Mononuclear cell (primary cell): ENCODE measurements around the gene CIPC. TPM values are rescaled to one million over a fixed set of nuclear protein-coding genes. Genes with fewer than 3 reads are reported as not detected.

Experiments used
- H3K27me3 ChIP-seq: 2 replicates; pipeline ENCODE4 v1.6.0; 2011; ENCODE audit warnings: low read length, control low read depth; ENCODE audit not compliant: insufficient read depth
- H3K4me1 ChIP-seq: 2 replicates; pipeline ENCODE4 v1.5.1; 2011; ENCODE audit warnings: mild to moderate bottlenecking, low read length, control low read depth; ENCODE audit not compliant: insufficient read depth
- H3K4me3 ChIP-seq: 2 replicates; pipeline ENCODE4 v1.5.1; 2011; ENCODE audit warnings: mild to moderate bottlenecking, low read length, moderate library complexity
- H3K9me3 ChIP-seq: 2 replicates; pipeline ENCODE4 v1.5.1; 2011; ENCODE audit warnings: low read depth, mild to moderate bottlenecking, control low read depth, low read length
- total RNA-seq: library from RNA; depleted of rRNA; stranded (reverse); fragments of >200 nt; gene quantifications from one replicate; pipeline ENCODE4 v1.2.3, GENCODE V29; 2012

Gene CIPC
- total RNA-seq, result 10.9 TPM

DNA sequence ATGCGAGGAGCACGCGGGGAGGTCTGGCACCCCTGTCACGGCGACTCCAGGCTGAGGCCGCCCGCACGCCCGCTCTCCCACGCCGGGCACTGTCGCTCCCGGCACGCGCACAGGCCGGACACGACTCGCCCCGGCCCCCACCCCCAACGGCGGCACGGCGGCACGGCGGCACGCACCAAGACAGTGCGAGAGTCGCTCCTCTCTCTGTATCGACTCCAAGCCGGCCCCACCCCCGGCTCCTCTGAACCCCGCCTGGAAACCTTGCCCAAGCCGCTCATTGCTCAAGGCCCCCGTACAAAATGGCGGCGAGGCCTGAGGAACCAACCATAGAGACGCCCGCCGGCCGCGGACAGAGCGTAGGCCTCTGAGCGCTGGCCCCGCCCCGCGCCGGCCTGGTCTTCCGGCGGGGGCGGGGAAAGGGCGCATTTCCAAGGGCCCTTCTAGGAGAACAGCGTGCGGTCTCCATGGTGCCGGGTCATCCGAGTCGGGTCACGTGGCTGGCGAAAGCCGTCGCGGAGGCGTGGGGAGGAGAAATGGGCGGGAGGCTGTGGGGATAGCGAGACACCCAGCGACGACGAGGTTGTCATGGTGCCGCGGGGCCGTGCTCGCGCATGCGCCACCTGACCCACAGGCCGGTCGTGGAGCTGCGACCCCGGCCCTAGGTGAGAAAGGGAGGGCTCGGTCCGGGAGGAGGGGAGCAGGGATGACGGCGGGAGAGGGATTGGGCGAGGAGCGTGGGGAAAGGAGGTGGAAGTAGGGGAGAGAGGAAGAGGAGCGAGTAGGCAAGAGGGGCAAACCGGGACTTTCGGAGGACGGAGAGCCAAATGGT lies at the start of gene CIPC:
CIPC (plus strand) TSS at position 559 of the 829 bp plus-strand sequence. CDS start 7,451 bp downstream, outside the sequence.
- peaks cover 25% of the 10 kb centered on the region for H3K4me1 ChIP-seq
- H3K27me3 ChIP-seq, result no peaks in the 10 kb centered on the region
- peak within 1 kb of the TSS; percentile 92 for H3K4me3 ChIP-seq
- H3K9me3 ChIP-seq, result no peaks in the 10 kb centered on the region

DNA sequence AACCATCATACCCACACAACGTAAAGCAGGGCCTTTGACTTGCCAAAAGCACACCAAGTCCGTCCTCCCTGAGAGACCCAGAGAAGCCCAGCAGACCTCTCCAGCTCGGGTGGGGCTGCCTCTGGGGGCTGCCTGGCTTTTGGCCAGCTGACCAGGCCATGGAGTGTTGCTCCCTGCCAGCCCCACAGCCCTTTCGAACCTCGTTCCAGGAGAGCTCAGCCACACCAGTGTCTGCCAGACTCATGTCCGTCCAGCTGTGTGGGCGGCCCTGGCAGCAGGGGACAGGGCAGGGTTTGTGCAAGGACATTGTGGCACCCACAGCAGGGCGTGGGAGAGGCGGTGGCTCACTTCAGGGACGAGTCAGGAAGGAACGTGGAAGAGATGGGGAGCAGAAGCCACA lies 46.9 kb upstream of the CIPC start:
- Histone ChIP-seq H3K27me3 (no peaks in the 10 kb centered on the region), H3K4me3 (no peak overlapping the region), H3K9me3 (no peaks in the 10 kb centered on the region)

DNA sequence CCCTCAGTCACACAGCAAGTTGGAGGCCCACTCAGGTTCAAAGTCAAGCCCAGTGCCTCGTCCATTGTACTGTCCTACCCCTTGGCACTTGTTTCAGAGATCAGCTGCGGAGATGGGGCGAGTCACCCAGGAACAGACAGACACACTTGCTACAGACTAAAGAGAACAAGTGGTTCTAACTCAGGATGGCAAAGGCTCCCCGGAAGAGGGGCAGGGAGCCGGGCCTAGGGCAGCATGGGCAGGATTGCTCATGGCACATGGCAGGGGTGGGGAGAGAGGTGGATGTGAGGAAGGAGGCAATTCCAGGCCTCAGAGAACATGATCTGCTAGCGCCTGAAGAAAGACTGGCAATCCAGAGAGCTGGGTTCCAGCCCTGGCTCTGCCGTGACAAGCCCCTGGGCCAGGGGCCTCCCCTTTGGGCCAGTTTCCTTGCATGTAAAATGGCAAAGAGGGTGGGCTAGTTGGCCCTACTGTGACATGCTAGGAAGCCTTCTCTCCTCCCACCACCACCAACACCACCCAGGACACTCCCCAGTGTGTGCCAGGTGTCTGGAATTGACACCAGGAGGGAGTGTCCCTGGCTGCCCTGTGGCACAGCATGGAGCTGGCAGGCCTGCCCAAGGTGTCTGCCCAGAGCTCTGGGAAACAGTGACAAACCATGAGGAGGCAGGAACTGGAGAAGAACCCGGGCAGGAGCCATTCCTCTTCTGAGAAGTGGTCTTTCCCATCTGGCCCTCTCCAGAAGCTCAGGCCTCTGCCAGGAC lies 45.6 kb upstream of the CIPC start:
- Histone ChIP-seq H3K4me3 (no peak overlapping the region), H3K4me1 (peaks cover 21% of the 10 kb centered on the region), H3K9me3 (no peaks in the 10 kb centered on the region), H3K27me3 (no peaks in the 10 kb centered on the region)

More for the DNA sequence above, 46.9 kb upstream of the CIPC start:
- peaks cover 34% of the 10 kb centered on the region for H3K4me1 ChIP-seq

GRCh38 chr14:77053046-77053841 lies 44.8 kb upstream of the CIPC start:
- no peak overlapping the region for H3K4me3 ChIP-seq
- H3K27me3 ChIP-seq, result no peaks in the 10 kb centered on the region
- peaks cover 13% of the 10 kb centered on the region for H3K4me1 ChIP-seq
- no peaks in the 10 kb centered on the region for H3K9me3 ChIP-seq

DNA sequence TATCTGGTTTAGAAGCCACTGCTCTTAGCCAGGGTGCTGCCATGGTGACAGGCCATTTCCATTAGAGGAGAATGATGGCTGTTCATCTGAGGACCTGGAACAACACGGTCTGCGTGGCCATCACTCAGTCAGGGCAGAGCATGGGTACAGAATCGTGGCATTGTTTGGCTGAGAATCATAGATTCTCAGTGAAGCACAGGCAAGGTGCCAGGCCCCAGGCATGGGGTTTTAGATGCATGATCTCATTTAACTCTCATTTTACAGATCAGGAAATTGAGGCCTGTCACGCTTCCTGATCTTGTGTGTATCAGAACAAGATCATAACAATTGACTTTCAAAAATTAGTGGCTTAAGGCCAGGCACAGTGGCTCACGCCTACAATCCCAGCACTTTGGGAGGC lies 42.8 kb upstream of the CIPC start:
- Histone ChIP-seq H3K27me3 (no peaks in the 10 kb centered on the region), H3K4me3 (no peak overlapping the region), H3K4me1 (peaks cover 9% of the 10 kb centered on the region), H3K9me3 (no peaks in the 10 kb centered on the region)

- Histone ChIP-seq H3K27me3 (no peaks in the 10 kb centered on the region), H3K9me3 (no peaks in the 10 kb centered on the region), H3K4me3 (no peak overlapping the region)
These were observed 42.1 kb upstream of the CIPC start for GRCh38 chr14:77055981-77056380.

DNA sequence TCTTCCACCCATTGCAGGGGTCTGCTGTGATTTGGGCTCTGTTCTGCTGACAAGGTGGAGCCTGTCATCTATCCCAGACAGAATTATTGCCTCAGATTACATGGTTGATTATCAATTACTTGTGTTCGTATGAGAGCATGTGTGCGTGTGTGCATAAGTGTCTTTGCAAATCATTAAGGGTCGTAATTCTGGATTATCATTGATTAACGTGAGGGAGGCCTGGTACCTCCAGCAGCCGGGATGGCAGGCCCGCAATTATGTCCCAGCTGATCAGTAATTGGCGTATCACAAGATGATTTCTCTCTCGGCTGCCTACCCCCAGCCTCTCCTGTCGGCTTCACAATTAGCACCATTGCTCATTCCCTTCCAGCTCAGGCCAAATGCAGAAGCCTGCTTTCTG lies 39.9 kb upstream of the CIPC start:
- H3K9me3 ChIP-seq, result no peaks in the 10 kb centered on the region
- peaks cover 3% of the 10 kb centered on the region for H3K4me1 ChIP-seq
- no peaks in the 10 kb centered on the region for H3K27me3 ChIP-seq
- no peak overlapping the region for H3K4me3 ChIP-seq

More at GRCh38 chr14:77055981-77056380, 42.1 kb upstream of the CIPC start:
- peaks cover 5% of the 10 kb centered on the region for H3K4me1 ChIP-seq

DNA sequence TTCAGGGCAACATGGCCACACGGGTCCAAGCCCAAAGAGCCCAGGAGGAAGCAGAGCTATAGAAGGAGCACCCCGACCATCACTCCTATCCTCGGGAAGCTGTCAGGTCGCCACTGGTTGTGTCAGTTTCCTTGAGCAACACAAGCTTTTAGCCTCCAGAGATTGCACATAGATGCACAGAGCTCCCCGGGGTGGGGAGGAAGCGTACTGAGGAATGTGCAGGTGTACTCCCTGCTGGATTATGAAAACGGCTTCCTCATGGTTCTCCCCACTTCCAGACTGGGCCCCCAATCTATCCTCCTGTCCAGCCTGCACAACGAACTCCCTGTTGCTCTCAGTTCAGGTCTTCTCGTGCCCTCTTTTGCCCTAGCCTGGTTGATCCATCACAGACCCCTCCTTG lies 39.3 kb upstream of the CIPC start:
- no peaks in the 10 kb centered on the region for H3K9me3 ChIP-seq

GRCh38 chr14:77059276-77059915 lies 38.7 kb upstream of the CIPC start:
- no peaks in the 10 kb centered on the region for H3K4me1 ChIP-seq
- H3K9me3 ChIP-seq, result no peaks in the 10 kb centered on the region
- no peak overlapping the region for H3K4me3 ChIP-seq
- H3K27me3 ChIP-seq, result no peaks in the 10 kb centered on the region

More for the DNA sequence above, 39.3 kb upstream of the CIPC start:
- Histone ChIP-seq H3K4me3 (no peak overlapping the region), H3K4me1 (no peaks in the 10 kb centered on the region), H3K27me3 (no peaks in the 10 kb centered on the region)

DNA sequence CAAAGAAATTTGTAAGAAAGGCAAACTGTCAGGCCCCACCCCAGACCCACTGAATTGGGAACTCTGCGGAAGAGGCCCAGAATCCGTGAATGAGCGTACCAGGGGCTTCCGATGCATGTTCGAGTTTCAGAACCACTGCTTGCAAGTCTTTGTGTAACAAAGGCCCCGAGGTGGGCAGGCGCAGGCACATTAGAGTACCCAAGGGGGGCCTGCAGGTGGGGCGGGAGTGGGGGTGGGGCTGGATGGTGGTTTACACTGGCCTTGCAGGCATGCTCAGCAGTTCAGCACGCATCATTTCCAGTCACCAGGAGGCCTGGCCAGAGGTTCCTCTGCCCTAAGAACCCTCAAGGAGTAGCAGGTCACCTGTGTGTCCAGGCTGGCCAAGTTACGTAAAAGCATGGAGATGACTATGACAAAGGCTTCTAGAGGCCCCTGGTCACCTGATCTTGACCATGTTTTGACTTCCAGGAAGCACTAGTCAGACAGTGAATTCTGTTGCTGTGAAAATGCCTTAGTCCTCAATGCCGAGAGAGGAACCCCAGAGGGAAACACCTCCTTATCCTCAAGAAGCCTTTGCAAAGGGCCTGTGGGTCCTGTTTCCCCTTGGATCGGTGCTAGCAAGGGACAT lies 36.3 kb upstream of the CIPC start:
- Histone ChIP-seq H3K4me3 (no peak overlapping the region), H3K4me1 (peaks cover 9% of the 10 kb centered on the region), H3K9me3 (no peaks in the 10 kb centered on the region), H3K27me3 (no peaks in the 10 kb centered on the region)

- no peaks in the 10 kb centered on the region for H3K9me3 ChIP-seq
- no peaks in the 10 kb centered on the region for H3K27me3 ChIP-seq
- no peak overlapping the region for H3K4me3 ChIP-seq
- H3K4me1 ChIP-seq, result peaks cover 9% of the 10 kb centered on the region
These were observed 35.8 kb upstream of the CIPC start for GRCh38 chr14:77062261-77062660.

DNA sequence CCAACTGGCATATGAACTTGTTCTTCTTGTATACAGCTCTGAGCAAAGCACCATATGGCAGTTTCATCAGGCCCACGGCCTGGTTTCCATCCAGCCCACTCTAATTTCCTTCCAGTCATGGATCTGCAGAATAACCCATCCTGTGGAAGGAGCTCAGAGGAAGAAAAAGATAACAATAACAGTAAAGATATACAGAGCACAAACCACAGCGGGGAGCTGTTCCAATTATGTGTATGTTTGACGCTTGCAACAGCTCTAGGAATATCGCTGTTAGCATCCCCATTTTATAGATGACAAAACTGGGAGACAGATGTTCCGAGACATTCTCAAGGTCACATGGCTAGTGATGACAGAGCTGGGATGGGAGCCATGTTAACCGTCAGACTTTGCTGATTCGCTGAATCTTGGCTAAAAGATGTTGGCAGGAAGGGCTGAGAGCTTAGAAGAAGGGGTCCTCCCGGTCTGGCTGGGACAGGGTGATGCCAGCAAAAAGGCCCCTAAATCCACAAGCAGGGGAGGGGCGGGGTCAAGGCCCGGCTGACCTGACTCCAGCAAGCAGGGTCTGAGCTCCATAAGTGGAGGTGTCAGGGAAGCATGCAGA lies 34.4 kb upstream of the CIPC start:
- H3K4me1 ChIP-seq, result peaks cover 9% of the 10 kb centered on the region
- no peaks in the 10 kb centered on the region for H3K27me3 ChIP-seq
- no peak overlapping the region for H3K4me3 ChIP-seq
- H3K9me3 ChIP-seq, result no peaks in the 10 kb centered on the region

- no peaks in the 10 kb centered on the region for H3K27me3 ChIP-seq
- H3K4me3 ChIP-seq, result no peak overlapping the region
These were observed 33.4 kb upstream of the CIPC start for GRCh38 chr14:77064521-77065178.

More at GRCh38 chr14:77064521-77065178, 33.4 kb upstream of the CIPC start:
- Histone ChIP-seq H3K4me1 (peaks cover 9% of the 10 kb centered on the region), H3K9me3 (no peaks in the 10 kb centered on the region)
